ENCODE measurements around the gene ACOX2. TPM values are rescaled to one million over a fixed set of nuclear protein-coding genes. Genes with fewer than 3 reads are reported as not detected.

Gene ACOX2
- total and polyA plus RNA-seq, 2 of the 13 experiments (the other 11 are each of a cell fraction or from before 2014, with no cell fraction given): 42.6 to 98.5 TPM

DNA sequence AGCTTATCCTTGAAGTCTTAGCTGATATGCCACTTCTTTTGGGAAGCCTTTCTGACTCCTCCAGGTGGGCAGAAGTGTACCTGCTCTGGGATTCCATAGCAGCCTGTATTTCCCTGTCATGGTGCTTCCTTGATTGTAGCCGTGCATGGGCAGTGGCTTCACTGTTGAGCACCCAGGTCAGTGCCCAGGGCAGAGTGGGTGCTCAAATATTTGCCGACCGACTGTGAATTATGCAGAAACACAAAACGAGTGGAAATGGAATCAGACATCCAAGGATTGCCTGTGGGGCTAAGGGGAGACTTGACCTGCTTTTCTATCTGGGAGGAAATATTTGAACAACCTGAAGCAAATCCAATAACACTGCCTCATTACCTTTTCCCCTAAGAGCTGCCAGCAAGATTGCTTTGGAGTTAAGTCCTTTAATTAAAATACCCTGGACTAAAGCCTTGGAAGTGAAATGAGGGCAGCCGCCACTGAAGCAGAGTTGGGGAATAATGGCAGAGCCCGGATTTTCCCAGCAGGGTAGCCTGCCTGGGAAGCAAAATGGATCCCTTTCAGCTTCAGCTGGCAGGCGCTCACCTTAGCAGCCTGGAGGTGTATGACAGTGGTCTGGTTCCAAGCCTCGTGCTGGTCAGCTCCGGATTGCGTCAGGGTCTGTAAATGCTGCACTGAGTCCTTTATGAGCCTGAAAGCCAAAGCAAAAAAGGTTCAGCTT, 14.9 kb downstream of the ACOX2 start (continued):
- no peak for TF ChIP-seq ZBTB40 (IDR thresholded peaks at IDR 0.05)
- 0 out of 2 replicates have a peak, but pooled peaks have one; percentile 15 for TF ChIP-seq ZBTB40 (CRISPR knock-in tag; IDR thresholded peaks at IDR 0.05)
- TF ChIP-seq CEBPB (IDR thresholded peaks at IDR 0.05; ENCODE audit: borderline replicate concordance, low read depth, low read length): peak; percentile 70; the same call in 1 of the 2 replicates
- TF ChIP-seq ZNF749 (CRISPR knock-in tag; IDR thresholded peaks at IDR 0.05; ENCODE audit: borderline replicate concordance): no peak
- 0 out of 2 replicates have a peak, but pooled peaks have one; percentile 2 for TF ChIP-seq ZNF782 (CRISPR knock-in tag; IDR thresholded peaks at IDR 0.05; ENCODE audit: borderline replicate concordance)
- TF ChIP-seq MEIS2 (CRISPR knock-in tag; IDR thresholded peaks at IDR 0.05): 0 out of 2 replicates have a peak, but pooled peaks have one; percentile 32
